ENCODE results near the gene APOL1. TPM values are rescaled to one million over a fixed set of nuclear protein-coding genes. Genes with fewer than 3 reads are reported as not detected.

The APOL1 gene
- total and polyA plus RNA-seq, 2 of the 13 experiments (the other 11 are each of a cell fraction or from before 2014, with no cell fraction given): 20.3 to 75.0 TPM

- TF ChIP-seq ZFP91 (CRISPR knock-in tag; IDR thresholded peaks at IDR 0.05; ENCODE audit: borderline replicate concordance): no peak
- no peak for TF ChIP-seq TFE3 (CRISPR knock-in tag; IDR thresholded peaks at IDR 0.05)
Observed at GRCh38 chr22:36222887-36223450, 30.0 kb upstream of the APOL1 start (continued).

GRCh38 chr22:36223504-36223903 is 29.4 kb upstream of the APOL1 start:
- Histone ChIP-seq H3K4me3 (replicated peaks in 1 of 3; ENCODE audit: insufficient read depth in 1 of 3, low read depth in 2 of 3, low read length in 3 of 3) (no peak overlapping the region), H3K4me1 (ENCODE audit: insufficient read depth, low read length) (peaks cover 33% of the 10 kb centered on the region), H4K20me1 (ENCODE audit: insufficient read depth, low read length) (no peaks in the 10 kb centered on the region), H3K4me2 (ENCODE audit: low read depth, low read length) (no peak overlapping the region), H3K9ac (ENCODE audit: insufficient read depth, low read depth, low read length) (no peak overlapping the region), H3K79me2 (ENCODE audit: insufficient read depth, low read length) (no peaks in the 10 kb centered on the region), H3K27me3 (ENCODE audit: control insufficient read depth in 1 of 2, insufficient read depth in 2 of 2, low read length in 2 of 2) (no peaks in the 10 kb centered on the region), H3K36me3 (replicated peaks in 1 of 2; ENCODE audit: control insufficient read depth in 1 of 2, insufficient read depth in 2 of 2, low read length in 2 of 2) (peaks cover 6 to 9% of the 10 kb centered on the region in 2 experiments; a peak in 4 of 5 replicates), H2AFZ (ENCODE audit: low read length) (no peak overlapping the region), H3K27ac (ENCODE audit: extremely low read length, insufficient read depth, low read length) (no peak overlapping the region), H3K9me3 (ENCODE audit: low read length) (no peaks in the 10 kb centered on the region)
- CTCF ChIA-PET (ENCODE audit: low intra/inter-chr PET ratio, low total read pairs): no interaction called here
- POLR2A ChIA-PET: no interaction called here
- in situ Hi-C loops (cut with HindIII; ENCODE audit: extremely low pct_ligation_motif_present, low pct_unique_long_range_greater_than_20kb): loop anchor here (10.0 kb wide), 1 partner anchor 79 kb away; no protein-coding TSS in a partner anchor
- ATAC-seq (no peak), DNase-seq (ENCODE audit: low spot score) (no peak), FAIRE-seq (no peak)
- intact Hi-C loops (cut with micrococcal nuclease; ENCODE audit: unreplicated experiment): no loop called here
- no TSS peak for BruUV-seq (replicated peaks)
- 79% methylated on average over 6 of the region's 8 CpGs for WGBS (ENCODE audit: low lambda C conversion rate)
- TF ChIP-seq MIXL1 (CRISPR knock-in tag; IDR thresholded peaks at IDR 0.05) (no peak), GLMP (CRISPR knock-in tag; IDR thresholded peaks at IDR 0.05; ENCODE audit: borderline replicate concordance) (no peak), KIAA2018 (CRISPR knock-in tag; IDR thresholded peaks at IDR 0.05; ENCODE audit: borderline replicate concordance) (no peak), ELF3 (CRISPR knock-in tag; IDR thresholded peaks at IDR 0.05) (no peak), RARA (CRISPR knock-in tag; IDR thresholded peaks at IDR 0.05) (no peak), NCOA5 (CRISPR knock-in tag; IDR thresholded peaks at IDR 0.05) (no peak)
